Activated T-cell treated with anti-CD3 and anti-CD28 coated beads for 1 hour (primary cell): ENCODE data around the gene LRRK1.

Experiments used
- DNase-seq: peaks from one replicate; pipeline ENCODE4 v3.0.0-alpha.2; 2020; ENCODE audit warnings: low read depth

The LRRK1 gene, protein sequence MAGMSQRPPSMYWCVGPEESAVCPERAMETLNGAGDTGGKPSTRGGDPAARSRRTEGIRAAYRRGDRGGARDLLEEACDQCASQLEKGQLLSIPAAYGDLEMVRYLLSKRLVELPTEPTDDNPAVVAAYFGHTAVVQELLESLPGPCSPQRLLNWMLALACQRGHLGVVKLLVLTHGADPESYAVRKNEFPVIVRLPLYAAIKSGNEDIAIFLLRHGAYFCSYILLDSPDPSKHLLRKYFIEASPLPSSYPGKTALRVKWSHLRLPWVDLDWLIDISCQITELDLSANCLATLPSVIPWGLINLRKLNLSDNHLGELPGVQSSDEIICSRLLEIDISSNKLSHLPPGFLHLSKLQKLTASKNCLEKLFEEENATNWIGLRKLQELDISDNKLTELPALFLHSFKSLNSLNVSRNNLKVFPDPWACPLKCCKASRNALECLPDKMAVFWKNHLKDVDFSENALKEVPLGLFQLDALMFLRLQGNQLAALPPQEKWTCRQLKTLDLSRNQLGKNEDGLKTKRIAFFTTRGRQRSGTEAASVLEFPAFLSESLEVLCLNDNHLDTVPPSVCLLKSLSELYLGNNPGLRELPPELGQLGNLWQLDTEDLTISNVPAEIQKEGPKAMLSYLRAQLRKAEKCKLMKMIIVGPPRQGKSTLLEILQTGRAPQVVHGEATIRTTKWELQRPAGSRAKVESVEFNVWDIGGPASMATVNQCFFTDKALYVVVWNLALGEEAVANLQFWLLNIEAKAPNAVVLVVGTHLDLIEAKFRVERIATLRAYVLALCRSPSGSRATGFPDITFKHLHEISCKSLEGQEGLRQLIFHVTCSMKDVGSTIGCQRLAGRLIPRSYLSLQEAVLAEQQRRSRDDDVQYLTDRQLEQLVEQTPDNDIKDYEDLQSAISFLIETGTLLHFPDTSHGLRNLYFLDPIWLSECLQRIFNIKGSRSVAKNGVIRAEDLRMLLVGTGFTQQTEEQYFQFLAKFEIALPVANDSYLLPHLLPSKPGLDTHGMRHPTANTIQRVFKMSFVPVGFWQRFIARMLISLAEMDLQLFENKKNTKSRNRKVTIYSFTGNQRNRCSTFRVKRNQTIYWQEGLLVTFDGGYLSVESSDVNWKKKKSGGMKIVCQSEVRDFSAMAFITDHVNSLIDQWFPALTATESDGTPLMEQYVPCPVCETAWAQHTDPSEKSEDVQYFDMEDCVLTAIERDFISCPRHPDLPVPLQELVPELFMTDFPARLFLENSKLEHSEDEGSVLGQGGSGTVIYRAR (N-terminal part only)

DNA sequence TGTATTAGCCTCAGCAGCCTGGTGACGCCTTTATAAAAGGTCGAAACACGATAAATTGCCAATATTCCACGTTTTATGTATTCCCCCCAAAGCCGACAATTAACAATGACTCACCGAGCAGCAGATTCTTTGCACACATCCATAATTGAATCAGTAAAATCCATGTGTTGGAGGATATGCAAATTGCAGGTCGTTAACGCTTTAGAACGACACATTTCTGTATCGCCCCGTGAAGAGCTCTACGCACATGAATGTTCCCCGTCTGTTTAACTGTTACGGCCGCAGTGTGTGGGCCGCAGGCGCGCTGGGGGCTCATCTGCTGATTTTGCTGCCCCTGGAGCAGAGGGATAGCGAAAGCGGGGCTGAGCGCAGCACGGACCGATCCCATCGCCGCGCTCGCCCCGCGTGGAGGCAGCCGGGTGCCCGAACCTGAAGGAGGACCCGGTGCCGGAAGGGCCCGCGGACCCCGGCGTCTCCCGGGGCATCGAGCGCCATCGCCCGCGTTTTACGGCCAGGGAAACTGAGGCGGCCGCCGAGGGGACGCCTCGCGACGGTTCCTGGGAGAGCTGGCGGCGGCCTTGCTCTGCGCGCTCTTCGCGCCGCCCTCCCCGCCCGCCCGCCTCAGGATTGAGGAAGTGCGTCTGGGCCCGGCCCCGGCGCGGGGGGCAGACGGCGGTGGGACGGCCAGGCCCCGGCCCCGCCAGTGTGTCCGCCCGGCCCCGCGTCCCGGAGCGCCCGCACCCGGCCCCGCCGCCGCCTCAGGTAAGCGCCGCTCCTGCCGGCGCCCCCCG, at the start of gene LRRK1:
TSS of gene LRRK1 (plus strand) at position 668 of the 791 bp plus-strand sequence. CDS start 5,276 bp downstream, outside the sequence.
- no peak for DNase-seq

DNA sequence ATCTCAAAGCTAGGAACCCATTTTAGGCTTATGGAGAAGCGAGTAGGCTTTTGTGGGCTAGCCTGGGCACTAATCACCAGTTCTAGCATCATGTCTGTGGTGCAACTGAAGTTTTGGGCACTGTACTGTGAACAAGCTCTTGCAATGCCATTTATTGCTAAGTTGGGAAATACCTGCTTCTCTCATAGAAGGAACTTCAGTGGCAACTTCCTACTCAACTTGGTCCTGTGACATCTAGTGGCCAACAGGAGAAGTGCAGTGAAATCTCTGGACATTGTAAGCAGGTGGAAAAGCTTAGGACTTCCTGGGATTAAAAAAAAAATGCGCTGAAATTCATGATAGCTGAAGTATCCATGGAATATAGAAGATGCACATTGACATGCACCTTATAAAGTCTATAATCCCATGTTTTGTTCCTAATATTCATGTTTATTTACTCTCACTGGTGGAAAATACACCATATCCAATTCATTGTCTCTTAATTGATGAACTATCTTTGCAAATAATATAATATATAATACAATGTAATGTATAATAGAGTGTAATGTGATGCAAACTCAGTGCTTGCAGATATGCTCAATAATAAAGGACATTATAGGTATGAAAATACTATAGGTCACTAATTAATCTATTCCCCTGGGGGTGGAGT, 46.0 kb upstream of the LRRK1 start:
- DNase-seq, result peak; percentile 14

DNA sequence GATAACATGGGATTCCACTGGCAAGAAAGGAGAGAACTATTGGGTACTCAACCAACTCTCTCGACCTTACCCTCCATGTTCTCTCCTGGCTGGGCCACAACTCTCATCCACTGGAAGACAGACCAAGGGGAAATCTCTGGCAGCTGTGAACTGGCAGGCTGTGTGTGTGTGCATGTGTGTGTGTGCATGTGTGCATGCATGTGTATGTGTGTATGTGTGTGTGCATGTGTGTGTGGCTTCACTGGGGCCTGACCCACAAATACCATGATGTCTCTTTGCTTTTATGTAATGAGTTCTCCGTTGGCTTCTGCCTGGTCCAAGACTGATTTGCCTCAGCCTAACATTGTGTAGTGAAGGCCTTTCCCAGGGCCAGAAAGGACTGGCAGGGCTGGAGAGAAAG, 43.7 kb upstream of the LRRK1 start:
- DNase-seq, result no peak

DNA sequence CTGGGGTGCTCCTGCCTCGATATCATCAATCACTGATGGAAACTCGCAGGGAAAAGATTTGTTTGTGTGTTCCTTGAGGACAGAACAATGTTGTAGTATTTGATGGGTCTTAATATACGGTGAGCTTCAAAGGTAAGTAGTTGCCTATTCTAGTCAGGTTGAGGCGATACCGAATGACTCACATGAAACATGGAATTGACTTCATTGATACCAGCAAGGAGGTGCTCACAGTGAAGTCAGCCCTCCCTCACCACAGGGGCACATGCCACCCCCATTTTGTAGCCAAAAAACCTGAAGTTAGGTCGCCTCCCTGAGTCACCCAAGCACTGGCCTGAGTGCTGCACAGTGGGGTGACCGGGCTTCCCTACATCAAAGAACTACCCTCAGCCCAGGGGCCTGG, 43.2 kb upstream of the LRRK1 start:
- DNase-seq, result no peak

DNA sequence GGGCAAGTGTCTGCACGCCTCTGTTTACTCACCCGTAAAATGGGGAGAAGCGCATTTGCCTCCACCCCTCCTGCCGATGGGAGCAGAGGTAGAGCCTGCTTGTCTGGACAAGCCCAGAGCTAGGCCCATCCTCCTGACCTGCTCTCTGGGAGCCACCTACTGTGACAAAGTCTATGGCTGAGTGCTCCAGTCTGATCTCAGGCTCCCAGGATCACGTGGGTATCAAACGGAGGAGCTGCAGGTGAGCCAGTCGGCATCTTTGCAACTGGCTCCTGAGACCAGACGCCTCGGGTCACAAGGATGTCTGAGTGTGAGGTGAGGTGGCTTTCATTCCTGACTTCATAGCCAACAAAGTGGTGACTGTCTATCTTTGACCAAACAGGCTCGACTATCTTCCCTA, 41.6 kb upstream of the LRRK1 start:
- DNase-seq, result no peak

DNA sequence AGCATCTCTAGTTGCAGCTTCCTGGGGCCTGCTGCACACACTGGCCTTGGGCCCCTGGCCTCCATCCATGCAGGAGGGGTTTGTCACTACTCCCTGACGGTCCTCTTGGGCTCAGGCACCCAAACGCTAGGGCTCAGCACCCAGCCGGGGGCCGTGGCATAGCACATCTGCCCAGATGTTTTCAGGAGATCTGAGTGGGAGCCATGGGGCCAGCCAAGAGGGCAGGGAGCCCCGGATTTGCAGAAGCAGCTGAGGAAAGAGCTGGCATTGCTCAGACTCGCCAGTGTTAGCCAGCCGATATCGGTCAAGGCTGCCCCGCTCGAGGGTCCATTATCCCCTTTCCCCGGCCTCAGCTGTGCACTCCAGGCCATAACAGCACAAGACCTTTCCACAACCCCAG, 41.0 kb upstream of the LRRK1 start:
- no peak for DNase-seq

DNA sequence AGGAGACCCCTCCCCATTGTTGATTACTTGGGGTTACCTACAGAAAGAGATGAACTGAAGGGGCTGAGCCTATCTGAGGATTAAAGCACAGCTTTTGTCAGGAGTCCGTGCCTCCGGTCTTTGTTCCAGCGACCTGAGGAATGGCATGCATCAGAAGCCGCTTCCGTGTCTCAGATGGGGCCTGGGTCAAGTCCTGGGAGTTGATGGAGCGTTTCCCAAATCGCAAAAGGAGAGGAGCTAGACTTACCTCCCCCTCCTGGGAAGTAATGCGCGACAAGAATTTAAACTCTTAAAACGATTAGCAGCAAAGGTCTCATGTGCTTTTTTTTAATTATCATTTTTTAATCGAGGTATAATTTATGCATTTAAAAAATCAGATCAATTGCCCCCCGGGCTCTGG, 40.5 kb upstream of the LRRK1 start:
- DNase-seq, result no peak

DNA sequence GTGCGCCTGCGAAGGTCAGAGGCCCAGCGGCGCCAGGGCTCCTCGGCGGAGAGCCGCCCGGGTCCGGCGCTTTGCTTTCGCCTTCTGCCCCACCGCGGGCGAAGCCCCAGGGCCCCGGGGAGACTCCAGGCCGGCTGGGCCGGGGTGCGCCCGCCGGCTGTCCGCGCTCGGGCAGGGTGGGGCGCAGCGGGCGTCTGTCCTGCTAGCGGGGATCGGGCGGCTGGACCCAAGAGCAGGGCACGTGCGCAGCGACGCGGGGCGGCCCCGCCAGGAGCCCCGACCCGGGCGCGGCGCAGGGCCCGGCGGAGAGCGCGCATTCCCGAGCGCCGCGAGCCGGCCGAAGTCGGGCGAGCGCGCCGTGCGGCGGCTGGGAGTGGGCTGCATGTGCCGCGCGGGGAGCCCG, 40.1 kb upstream of the LRRK1 start:
- no peak for DNase-seq

DNA sequence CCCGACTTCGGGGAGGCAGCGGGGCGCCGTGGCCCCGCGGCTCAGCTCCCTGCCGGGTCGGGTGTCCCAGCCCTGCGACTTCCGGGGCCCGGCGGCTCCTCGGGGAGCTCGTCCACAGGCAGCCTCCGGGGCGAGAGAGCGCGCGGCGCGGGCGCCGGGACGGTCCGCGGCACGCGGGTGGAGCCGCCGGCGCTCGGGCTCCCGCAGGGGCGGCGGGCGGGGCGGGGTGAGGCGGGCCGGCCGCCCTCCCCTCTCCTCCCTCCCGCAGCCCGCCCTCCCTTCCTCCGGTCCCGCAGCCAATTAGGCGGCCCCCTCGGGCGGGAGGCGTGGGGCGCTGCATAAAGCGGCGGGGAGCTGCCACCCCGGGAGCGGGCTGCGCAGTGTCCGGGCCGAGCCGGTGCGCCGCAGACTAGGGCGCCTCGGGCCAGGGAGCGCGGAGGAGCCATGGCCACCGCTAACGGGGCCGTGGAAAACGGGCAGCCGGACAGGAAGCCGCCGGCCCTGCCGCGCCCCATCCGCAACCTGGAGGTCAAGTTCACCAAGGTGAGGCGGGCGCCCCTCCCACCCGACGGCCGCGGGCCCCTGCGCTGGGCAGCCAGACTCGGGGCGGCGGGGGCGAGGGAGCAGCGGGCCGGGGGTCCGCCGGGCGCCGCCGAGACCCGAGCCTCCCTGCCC, 39.6 kb upstream of the LRRK1 start, which contains the start of gene ALDH1A3:
TSS of gene ALDH1A3 (plus strand) at position 368 of the 675 bp plus-strand sequence. CDS start at position 445, 77 bp downstream.
- no peak for DNase-seq

DNA sequence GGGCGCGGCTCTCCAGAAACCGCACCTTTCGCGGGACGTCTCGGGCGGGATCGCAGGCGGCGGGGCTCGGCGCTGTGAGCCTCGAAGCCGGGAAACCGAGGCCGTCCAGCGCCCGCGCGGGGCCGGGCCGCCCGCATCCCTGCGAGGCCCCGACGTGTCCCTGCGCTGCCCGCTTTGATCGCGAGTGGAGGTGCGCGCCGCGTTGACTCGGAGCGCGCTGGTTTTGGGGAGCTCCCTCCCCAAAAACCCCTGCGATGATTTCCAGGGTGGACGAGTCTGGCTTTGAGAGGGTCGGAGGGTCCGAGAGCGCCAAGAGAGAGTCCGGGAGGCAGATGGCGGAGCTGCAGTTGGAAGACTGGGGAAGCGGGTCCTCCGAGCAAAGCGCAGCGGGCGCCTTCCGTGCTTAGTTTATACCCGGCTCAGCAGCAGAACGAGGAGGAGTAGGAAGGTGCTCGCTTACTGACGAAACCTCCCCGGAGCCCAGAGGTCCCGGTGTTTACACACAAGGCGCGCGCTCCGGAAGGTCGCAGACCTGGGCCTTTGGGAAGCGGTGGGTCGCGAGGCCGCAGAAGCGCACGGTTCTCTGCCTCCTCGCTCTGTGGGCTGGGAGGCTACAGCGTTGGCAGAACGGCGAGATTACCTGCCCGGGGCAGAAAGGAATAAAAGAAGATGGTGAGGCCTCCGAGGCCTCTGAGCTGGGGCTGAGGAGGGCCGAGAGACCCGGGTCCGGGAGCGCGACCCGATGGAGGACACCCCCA, 38.8 kb upstream of the LRRK1 start:
- no peak for DNase-seq

DNA sequence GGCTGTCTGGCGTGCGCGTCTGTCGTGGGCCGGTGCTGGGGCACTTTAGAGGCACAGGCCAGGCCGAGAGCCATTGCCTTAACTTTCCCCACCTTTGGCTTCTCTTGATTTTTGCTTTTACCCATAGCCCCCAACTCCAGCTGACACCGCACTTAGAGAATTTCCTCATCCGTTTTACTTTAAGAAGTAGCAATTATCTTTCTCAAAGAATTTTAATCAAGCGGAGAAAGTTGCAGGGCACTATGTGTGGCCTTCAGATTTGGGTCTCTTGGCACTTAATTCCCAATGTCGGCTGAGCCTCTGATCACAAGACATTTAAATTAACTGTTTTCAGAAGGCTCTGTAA, 38.3 kb upstream of the LRRK1 start:
- no peak for DNase-seq

DNA sequence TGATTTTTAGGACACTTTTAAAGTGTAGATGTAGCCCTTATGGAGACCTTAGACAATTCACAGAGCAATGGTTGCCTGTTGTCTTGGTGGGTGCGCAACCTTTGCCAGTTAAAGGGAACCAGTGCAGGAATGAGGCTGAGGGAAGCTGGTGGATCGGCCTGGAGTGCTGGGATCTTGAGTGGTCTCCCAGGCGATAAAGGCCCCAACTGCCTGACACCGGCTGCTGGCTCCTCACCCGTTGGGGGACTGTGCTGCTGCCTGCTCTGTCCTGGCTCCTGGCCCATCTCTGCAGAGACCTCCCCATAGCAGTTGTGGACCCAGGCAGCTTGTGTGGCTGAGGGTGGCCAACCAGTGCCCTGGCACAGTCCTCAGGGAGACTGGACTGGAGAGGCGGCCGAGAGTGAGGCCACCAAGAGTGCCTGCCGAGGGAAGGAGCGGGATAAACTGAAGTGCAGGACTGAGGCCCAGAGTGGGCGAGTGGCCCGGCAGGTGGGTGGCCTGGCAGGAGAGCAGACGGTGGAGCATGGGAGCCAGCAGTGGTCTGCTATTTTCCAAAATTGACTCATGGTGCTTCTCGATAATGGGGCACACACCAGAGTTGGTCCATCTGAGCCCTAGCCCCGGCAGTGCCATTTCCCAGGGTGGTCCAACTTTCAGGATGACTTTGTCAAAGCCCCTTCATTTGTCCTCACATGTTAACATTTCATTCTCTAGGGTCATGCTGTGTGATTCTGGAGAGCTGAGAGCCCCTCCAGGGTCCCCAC, 37.4 kb upstream of the LRRK1 start:
- no peak for DNase-seq

DNA sequence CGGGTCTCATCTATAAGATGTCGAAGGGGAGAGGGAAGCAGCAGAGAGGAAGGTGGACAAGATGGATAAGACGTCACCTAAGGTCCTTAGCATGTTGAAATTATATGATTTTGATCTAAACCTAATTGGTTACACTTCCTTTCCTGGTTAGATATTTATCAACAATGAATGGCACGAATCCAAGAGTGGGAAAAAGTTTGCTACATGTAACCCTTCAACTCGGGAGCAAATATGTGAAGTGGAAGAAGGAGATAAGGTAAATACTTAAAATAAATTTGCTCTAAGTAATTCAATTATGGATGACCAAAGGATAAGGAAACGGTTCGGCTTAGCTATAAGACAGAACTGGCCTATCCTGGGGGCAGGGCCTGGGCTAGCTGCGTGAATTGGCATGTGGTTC, 34.0 kb upstream of the LRRK1 start:
- no peak for DNase-seq

DNA sequence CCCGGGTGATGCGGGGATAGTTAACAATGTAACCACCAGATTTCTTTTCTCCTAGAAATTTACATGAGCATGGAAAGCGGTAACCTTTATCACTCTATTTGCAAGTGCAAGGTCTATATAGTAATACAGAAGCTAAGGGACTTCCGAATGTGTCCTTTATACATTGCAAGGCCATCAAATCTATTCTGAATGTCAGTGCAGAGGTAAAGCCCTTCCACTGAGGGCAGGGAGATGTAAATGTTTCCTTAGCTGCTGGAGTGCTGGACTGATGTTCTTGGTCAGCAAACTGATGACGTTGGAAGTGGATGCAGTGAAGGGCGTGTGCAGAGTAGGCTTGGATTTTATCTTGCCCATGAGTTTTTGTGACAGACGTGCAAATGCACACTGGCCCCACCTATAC, 33.3 kb upstream of the LRRK1 start:
- DNase-seq, result no peak

DNA sequence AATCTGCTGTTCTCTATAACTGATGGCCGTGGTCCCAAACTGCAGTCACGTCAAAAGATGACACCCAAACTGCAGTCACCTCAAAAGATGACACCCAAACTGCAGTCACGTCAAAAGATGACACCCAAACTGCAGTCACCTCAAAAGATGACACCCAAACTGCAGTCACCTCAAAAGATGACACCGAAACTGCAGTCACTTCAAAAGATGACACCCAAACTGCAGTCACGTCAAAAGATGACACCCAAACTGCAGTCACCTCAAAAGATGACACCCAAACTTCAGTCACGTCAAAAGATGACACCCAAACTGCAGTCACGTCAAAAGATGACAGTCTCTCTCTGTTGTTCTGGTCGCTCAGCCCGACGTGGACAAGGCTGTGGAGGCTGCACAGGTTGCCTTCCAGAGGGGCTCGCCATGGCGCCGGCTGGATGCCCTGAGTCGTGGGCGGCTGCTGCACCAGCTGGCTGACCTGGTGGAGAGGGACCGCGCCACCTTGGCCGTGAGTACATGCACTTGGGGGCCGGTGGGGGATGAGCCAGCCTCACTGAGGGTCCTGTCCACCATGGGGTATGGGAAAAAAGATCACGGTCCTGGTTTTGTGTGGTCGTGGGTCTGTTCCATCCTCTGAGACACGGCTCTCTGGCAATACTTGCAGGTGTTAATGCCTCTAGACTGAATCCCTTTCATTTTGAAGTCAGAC, 31.8 kb upstream of the LRRK1 start:
- no peak for DNase-seq

DNA sequence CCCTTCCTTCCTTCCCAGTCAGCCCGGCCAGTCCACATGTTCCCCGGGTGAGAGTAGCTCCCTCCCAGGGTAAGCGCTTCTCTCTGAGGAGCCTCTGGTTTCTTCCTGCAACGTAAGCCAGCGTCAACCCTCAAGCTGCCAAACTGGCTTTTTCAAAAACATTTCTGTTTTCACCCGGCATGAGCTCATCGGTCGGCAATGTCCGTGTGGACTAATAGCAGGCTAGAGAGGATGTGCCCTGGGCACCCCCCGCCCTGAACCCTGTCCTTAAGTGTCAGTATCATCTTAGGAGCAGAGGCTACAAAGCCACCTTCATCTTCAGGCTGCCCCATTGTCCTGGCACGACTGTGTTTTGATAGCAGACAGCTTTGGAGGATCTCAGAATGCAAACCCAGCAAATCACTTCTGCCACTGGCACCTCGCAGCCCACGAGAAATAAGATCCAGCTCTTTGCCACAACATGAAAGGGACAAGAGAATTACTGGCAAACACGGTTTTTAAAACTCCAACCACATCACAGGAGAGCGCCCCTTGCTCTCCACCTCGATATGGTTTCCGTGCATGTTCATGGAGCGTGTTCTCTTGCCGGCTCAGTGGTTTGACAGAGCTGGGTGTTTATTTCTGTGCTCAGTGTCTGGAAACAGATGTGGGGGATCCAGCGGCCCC, 29.6 kb upstream of the LRRK1 start:
- no peak for DNase-seq

DNA sequence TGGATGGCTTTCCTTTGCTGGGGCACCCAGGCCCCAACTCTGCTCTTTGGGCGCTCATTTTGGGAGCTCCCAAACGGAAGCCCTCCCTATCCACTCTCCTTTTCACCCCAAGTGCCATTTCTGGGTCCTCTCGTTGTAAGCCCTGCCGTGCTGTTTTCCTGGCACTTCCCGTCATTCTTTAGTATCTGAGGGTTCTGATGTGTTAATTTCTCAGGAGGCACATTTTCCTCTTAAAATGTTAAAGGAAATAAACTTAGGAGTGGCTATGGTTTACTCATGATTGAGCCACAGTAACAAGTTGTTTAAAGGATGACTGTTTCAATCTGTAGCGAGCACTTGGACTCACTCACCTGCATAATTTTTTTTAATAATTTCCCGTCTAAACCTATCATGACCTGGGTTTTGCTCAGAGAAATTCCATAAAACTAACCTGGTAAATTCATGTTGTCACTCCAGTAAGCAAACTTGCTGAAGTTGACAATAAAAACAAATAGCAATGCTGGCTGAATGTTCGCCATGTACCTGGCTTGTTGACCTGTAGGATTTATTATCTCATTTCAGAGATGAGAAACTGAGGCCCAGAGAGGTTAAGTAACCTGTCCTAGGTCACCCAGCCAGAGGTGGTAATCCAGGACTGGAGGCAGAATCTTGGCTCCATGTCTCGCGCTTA, 29.0 kb upstream of the LRRK1 start:
- no peak for DNase-seq
